GM21381 (cell line): ENCODE results near the gene CAMTA1.

Experiments
- ATAC-seq: cut with Tn5 transposase; IDR thresholded peaks from one replicate; pipeline ENCODE4 v1.9.1; 2021; ENCODE audit warnings: mild to moderate bottlenecking, moderate library complexity; ENCODE audit not compliant: unreplicated experiment

The CAMTA1 gene

DNA sequence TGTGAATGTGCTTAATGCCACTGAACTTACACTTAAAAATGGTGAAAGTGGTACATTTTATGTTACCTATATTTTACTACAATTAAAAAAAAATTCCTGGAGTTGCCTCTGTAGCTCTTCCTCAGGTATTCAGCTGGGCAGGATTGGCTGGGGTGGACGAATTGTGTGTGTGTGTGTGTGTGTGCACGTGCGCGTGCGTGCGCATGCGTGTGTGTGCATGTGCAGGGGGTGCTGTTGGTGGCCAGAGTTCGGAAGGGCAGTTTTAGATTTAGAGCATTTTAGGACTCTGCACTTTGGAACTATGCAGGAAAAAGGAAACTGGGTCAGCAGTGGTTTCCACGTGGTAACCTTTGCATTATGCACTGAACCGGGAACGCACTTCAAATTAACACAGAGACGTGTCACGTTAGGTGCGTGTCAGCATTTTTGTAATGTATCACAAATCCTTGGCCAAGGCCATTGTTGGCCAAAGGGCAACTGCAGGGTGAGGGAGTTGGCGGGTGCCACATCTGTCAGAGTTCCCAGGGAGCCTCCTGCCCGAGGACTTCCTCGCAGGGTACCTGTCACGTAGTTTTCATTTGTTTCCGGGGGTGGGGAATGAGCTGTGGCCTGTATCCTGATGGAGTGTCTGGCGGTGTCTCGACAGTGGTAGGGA lies 312.8 kb downstream of the CAMTA1 start:
- no peak for ATAC-seq

DNA sequence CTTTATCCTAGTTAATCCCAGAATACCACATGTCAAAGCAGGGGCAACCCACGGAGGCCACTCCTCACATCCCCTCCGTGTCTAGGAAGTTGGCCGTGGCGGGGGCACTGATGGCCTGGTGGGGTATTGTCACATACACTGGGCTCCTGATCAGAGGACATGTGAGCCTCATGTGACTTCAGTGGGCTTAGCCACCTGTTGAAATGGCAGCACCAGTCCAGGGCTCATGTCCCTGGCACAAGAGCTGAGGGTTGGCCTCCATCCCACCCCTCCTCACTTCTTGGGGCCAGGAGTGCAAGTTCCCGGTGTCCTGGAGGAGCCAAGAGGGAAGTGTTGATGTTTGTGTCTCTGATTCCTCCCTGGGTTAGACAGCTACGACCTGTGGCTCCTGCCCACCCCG lies 313.4 kb downstream of the CAMTA1 start:
- ATAC-seq: no peak

DNA sequence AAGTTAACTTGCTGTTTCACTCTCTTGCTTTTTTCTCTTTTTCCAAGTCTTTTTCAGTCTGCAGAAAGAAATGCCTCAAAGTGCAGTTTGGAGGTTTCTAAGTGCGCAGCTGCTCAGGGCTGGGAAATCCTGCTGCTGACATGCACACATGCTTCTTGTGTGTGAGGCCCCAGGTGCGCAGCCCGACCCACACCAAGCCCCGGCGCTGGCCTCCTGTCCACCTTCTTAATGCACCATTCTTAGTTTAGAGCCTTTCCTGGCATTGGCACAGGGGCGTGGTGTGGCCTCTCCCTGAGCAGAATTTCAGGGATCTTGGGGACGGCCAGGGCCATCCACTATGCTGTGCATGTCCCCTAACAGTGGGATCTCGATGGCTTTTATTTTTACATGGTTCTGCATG lies 315.2 kb downstream of the CAMTA1 start:
- ATAC-seq: no peak

DNA sequence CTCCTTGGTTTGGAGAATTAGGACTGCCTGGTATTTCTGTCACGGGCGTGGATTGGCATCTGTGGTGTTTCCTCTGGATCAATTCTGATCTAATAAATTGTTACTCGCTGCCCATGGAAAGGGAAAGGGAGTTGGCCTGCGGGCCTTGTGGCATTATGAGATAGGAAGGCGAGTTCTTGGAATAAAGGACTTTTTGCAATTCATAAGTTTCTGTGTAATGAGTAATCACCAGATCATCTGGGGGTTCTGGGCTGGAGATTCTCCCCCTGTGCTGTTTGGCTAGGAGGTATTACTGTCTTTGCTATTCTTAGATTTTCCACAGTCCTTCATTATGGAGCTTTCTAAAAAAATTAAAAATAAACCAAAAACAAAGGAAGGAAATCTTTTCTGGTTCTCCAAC lies 315.9 kb downstream of the CAMTA1 start:
- ATAC-seq: no peak

DNA sequence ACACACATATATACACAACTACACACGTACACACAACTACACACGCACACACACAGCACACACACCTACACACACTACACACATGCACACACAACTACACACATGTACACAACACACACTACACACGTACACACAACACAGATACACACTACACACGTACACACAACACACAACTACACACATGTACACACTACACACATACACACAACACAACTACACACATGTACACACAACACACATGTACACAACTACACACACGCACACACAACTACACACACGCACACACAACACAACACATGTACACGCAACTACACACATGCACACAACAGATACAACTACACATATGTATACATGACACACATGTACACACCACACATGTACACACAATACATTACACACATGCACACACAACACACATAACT lies 318.1 kb downstream of the CAMTA1 start:
- ATAC-seq: no peak

DNA sequence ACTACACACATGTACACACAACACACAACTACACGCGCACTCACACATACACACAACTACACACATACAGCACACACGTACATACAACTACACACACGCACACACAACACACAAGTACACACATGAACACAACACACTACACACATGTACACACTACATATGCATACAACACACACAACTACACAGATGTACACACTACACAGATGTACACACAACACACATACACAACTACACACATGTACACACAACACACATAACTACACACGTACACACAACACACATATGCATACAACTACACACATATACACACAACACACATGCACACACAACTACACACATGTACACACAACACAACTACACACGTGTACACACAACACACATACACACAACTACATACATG lies 318.6 kb downstream of the CAMTA1 start:
- no peak for ATAC-seq

DNA sequence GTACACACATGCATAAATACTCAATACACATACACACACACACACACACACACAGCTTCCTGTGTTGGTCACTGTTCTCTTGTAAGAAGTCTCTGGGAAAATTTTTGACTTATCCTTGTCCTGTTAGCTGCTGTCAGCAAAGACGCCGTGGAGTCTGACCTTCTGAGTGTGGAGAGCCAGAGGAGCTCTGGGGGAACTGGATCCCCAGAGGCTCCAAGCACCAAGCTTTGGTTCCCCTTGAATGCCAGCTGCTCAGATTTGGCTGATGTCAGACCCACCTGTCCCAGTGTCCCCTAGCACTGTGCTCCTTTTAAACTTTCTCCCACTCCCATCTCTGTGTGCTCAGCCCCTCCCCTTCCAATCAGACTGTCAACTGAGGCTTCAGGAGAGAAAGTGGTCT lies 319.1 kb downstream of the CAMTA1 start:
- ATAC-seq: no peak

DNA sequence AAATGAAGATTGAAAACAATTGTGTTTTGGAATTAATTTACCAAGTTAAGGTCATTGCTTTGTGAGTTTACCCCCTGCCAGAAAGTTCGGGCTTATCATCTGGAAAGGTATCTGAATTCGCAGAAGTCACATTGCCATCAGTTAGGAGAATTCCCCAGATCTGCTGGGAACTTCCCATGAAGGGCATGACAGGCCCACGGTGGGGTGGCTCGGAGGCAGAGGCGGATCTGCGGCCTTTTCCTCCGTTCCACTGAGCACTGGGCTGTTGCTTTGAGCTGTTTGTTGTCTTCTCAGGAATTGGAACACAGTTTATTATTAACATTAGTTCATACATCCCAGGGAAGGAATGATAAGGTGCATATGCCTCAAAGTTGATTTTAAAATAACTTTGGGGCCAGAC lies 320.0 kb downstream of the CAMTA1 start:
- ATAC-seq: no peak

DNA sequence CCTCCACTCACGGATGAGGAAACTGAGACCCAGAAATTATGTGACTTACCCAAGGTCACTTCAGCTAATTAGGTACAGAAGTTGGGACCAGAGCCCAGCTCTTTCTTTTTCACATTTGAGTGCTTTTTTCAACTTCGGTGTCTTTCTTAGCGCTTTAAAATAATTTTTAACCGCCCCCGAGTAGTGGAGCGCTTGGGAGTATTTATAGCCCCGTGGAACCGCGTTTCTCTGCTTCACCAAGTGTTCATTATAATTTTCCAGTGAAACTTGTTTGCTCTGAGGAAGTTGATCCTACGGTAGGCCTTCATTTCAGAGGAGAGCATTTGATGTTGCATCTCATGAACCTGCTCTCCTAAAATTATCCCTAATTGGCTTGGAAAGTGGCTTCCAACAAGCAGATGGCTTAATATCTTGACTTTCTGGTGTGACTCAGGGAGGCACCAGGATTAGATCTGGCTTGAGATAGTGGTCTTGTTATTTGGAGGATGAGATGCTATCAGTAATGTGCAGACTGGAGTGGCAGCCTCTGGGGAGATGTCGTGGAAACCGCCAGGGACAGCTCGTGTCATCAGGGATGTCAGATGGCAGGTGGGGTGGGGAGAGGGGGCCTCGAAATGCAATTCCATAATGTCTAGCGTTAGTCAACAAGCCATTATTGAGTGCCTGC lies 321.3 kb downstream of the CAMTA1 start:
- no peak for ATAC-seq

DNA sequence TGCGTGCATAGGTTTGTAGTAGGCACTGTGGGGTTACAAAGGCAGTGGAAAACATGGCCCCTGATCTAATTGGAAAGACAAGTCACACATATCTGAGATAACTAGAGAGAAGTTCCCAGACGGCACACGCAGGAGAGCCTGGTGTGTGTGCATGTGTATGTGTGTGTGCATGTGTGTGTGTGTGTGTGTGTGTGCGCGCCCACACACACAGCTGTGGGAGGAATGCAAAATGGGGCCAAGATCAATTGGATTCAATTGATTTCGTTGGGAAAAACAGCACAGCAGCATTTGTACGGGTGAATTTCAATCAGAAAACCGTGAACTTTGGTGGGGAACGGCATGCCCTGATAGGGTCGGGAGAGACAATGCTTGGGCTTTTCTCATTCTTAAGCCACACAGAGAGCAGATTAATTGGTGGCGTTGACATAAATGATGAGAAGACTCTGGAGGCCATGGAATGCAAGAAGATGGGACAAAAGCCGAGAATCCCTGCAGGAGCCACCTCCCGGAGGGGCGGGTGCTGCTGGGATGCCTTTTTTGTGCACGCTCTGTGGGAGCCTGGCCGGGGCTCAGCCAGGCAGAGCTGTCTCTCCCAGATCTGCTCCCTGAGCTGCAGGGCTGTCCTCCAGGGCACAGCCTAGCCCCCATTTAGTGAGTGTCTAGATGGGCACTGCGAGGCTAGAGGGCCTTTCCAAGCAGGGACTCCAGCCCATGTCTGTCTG lies 322.0 kb downstream of the CAMTA1 start:
- ATAC-seq: no peak

DNA sequence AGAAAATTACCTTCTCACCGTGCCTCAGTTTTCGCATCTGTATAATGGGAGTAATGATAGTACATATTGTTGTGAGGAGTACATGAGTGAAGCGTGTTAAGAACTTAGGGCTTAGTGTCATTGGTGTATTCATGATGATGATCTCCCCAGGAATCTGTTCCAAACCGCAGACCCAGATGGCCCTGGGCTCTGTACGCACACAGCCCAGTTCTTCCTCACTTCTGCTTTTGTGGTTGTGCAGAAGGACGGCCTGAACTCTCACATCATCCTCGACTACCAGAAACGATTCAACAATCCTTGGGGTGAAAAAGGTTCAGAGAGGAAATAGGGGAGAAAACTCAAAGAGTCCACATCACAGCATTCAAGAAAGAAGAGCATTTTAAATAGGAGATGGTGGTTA lies 323.0 kb downstream of the CAMTA1 start:
- no peak for ATAC-seq

DNA sequence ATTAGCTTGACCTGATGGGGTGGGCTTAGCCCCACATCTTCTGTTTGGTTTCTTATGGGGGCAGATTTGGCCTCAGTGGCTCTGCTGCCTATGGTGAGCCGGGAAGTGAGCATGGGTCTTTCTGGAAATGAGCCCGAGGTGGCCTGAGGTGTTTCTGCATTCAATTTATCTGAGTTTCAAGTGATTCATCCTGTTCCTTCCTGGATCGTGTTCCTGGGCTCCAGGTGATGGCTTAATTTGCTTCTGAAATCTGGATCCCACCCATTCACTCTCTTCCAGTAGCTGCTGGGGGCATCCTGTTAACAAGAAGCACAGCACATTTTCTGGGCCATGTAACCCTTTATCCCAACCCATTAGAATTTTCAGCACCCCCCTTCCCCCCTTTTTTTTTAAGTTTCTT lies 324.6 kb downstream of the CAMTA1 start:
- ATAC-seq: no peak

DNA sequence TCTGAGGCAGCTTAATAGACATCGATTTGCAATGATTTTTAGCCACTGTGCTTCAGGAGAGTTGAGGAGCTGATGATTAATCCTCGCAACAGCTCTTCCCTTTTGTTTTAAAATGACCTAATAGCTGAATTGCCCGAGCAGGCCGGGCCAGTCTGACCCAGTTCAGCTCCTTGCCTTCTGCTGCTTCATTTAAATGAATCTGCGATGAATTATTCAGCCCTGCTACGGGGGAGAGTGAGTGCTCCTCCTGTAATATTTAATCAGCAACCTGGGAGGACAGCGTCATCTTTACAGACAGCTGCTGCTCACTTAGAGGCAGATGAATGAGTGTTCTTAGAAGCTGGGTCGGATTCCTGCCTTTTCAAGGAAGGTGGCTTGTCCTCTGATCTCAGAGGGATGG lies 325.1 kb downstream of the CAMTA1 start:
- ATAC-seq: no peak

DNA sequence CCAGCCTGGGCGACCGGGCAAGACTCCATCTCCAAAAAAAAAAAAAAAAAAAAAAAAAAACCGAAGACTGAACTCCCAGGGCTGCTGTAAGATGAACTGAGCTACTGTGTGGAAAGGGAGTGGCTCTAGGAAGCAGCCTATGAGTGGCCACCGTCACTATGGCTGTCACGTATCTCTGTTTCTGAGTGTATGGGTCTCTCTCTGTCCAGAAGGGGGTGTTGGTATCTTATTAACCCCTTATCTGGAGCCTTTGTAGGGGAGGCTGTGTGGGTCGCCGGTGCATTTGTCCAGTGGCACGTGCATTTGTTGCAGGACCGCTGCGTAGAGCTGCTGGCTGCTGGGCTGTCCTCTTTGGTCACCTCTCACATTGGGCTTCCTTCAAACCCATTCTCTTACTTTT lies 326.6 kb downstream of the CAMTA1 start:
- no peak for ATAC-seq

DNA sequence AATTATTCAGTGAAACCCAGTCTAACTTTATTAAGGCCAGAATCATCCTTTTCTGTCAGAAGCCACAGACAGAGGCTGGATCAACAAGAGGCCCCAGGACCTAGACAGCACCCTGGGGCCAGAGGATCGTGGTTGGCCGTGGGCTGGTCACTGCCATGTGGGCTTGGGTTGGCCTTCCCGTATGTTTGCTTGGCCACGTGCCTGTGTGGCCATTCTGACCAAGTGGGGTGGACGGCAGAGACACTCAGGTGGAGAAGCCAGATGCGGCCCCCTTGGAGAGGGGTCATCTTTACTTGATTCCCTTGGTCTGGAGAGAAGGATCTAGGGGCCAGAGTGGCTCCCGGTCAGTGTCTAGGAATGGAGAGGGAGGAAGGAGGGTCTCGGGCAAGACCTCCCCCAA lies 327.9 kb downstream of the CAMTA1 start:
- ATAC-seq: no peak

DNA sequence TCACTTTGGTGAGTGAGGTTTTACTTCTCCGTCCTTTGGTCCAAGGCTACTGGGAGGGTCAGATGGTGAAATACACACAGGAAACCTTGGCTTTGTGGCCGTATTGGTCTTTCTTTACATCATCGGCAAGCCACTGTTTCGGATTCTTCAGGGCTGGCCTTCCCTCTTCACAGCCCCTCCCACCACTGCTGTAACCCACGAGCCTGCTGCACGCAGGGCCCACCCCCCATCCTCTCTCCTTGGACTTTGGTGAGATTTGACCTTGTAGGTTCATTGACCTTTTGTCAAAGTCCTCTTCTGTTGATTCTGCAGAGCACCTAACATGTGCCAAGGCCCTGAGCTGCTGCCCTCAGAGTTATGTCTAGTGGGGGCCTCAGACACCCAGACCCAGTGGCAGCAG lies 328.6 kb downstream of the CAMTA1 start:
- ATAC-seq: no peak

DNA sequence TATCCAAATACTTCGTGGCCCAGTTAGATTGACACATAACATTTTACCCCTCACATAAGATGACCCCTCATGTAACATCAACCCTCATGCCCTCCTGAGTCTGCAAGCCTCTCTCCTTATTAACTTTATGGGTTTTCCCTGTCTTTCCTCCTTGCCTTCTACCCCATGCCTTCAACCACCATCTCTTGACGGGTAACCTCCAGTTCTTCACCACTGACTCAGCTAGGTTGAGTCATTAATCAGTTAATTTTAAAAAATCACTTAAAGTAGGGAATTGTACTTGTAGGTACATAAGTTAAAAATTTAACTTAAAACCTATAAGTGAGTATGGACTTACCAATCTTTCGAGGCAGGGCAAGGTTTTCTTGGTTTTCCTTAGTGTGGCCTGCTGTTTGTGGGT lies 330.7 kb downstream of the CAMTA1 start:
- ATAC-seq: no peak

DNA sequence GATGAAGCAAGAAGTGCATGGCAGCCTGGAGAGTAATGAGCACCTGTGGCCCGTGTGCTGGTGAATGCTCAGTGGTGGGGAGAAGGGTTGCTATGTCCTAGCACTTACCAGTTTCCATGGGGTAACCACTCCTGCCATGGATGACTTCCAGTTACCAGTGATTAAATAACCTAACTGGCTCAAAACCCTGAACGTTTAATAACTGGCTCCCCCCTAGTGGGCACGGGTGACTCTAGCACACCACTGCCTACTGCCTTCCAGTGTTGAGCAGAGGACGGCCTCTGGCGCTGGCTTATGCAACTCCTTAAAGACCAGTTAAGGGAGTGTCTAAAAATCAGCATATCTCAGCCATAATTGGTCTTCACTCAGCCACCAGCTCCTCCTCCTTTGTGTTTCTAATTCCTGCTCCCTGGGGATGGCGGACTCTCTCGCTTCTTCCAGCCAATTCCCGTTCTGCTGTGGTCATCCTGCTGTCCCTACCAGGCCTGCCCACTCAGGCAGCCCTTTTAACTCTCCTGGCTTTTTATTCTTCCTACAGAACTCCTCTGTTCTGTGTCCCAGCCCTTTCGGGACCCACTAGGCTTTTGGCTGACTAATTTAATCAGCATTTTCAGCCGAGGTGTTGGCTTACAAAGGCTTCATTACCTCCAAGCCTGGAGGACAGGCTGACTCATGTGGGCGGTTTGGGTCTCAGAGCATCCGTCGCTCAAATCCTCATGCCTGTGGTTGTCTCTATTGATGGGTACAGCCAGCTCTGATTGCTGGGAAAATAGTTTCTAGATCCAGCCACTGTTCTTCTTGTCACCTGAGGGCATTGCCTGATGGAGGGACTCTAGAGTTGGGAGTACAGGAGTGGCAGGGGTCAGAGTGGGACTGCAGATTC lies 332.4 kb downstream of the CAMTA1 start:
- ATAC-seq: no peak

DNA sequence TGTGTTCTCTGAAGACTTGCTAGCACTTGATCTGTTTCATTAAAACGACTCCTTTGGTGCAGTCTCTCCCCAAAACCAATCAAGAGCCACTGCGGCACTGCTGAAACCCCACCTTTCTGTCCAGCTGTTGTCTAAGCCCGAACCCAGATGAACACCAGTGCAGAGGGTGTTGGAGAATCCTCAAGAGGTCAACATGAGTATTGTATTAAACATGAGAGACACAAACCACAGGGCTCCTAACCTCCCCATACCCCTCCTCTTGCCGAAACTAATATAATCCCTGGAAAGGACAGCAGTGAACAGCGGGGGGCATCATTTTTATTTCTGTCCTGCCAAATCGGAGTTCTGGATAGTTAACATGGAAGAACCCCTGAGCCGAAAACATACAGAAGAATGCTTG lies 333.9 kb downstream of the CAMTA1 start:
- no peak for ATAC-seq

DNA sequence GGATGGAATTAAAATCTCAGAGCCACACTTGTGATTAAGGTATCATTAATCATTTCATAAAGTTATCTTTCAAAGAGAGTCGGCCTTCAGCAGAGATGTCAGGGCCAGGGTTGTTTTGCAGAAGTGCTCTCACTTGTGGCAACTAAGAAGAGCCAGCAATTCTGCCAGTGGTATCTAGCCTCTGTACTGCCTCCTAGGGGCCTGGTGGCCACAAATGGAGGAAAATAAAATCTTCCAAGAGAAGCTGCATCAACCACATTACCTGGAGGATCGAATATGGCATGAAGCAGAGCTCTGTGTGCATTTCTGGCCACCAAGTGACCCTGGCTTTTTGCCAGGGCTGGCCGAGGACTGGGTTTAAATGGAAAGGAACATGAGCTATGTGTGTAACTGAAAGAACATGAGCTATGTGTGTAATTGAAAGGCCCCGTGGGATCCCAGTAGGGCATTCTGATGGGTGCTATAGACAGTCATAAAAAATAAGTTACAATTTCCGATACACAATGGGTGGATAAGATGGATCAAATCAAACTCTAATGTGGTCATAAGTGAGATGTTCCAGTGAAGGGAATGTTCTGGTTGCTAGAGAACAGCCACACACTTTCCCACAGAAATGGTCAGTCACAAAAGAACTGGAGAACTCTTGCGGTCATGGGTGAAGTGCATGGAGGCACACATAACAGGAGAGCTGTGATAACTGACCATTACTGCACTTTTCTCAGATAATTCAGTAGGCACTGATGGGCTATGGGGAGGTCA lies 335.8 kb downstream of the CAMTA1 start:
- ATAC-seq: no peak

DNA sequence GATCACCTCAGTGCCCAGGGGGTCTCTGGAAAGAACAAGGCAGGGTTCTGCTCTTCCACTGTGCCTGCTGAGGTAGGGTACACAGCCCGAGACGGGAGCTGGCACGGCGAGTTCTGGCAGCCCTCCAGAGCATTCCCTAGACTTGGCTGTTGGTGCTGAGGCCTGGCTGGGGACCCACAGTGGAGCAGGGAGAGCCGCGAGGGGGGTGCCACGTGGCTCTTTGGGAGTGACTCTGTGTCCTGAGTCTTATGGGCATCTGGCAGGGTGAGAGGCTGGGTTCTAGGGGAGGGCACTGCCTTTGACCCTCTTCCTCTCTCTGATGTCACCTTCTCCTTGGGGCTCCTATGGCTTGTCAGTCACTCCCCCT lies 336.4 kb downstream of the CAMTA1 start:
- ATAC-seq: no peak
